ENCODE data around the gene TRIM71. TPM values are rescaled to one million over a fixed set of nuclear protein-coding genes. Genes with fewer than 3 reads are reported as not detected.

The TRIM71 gene
- total RNA-seq, 2 experiments from 2014 or later = 0.18 to 0.22 TPM

DNA sequence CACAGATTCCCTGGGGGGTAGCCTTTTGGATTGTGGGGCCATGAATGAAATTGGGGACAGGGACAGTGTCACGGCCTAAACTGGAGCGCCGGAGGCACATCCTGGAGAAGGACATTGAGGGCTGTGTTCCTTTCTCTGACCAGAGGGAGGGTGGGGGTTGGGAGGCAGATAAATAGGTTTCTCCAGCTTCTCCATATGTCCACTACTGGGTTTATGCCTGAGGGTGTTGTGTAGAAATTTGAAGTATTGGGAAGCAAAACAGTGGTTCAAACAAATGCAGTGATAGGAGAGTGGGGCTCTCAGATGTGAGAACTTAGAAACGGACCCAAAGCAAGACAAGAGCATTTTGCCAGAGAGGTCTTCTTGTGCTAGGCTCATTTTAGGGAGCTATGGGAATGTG is 34.3 kb downstream of the TRIM71 start:
- intact Hi-C loops (cut with micrococcal nuclease) = no loop called here
- Mint-ChIP-seq H3K27ac (no peak overlapping the region), H3K4me3 (no peak overlapping the region), H3K9me3 (no peaks in the 10 kb centered on the region), H3K27me3 (no peaks in the 10 kb centered on the region), H3K36me3 (ENCODE audit: low read depth) (no peaks in the 10 kb centered on the region), H3K4me1 (ENCODE audit: low read depth) (no peaks in the 10 kb centered on the region)
- ChIA-PET CTCF (interaction anchor here (1.5 kb wide), 1 partner anchor 51 kb away, joined by 3 read pairs; no protein-coding TSS in a partner anchor), POLR2A (no interaction called here)
- ATAC-seq (no peak), DNase-seq (no peak)
- TF ChIP-seq, protein P1, sequence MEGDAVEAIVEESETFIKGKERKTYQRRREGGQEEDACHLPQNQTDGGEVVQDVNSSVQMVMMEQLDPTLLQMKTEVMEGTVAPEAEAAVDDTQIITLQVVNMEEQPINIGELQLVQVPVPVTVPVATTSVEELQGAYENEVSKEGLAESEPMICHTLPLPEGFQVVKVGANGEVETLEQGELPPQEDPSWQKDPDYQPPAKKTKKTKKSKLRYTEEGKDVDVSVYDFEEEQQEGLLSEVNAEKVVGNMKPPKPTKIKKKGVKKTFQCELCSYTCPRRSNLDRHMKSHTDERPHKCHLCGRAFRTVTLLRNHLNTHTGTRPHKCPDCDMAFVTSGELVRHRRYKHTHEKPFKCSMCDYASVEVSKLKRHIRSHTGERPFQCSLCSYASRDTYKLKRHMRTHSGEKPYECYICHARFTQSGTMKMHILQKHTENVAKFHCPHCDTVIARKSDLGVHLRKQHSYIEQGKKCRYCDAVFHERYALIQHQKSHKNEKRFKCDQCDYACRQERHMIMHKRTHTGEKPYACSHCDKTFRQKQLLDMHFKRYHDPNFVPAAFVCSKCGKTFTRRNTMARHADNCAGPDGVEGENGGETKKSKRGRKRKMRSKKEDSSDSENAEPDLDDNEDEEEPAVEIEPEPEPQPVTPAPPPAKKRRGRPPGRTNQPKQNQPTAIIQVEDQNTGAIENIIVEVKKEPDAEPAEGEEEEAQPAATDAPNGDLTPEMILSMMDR (IDR thresholded peaks at IDR 0.05) = no peak

GRCh38 chr3:32855350-32855953 is 37.7 kb downstream of the TRIM71 start:
- no peak overlapping the region for H3K4me3 Mint-ChIP-seq
- no peak overlapping the region for H3K27ac Mint-ChIP-seq
- DNase-seq = no peak
- ChIA-PET CTCF (no interaction called here), POLR2A (no interaction called here)
- intact Hi-C loops (cut with micrococcal nuclease) = no loop called here
- no peaks in the 10 kb centered on the region for H3K4me1 Mint-ChIP-seq (ENCODE audit: low read depth)
- ATAC-seq = no peak
- H3K27me3 Mint-ChIP-seq = no peaks in the 10 kb centered on the region
- H3K9me3 Mint-ChIP-seq = no peaks in the 10 kb centered on the region
- TF ChIP-seq, protein P1 (IDR thresholded peaks at IDR 0.05) = no peak
- H3K36me3 Mint-ChIP-seq (ENCODE audit: low read depth) = no peaks in the 10 kb centered on the region

DNA sequence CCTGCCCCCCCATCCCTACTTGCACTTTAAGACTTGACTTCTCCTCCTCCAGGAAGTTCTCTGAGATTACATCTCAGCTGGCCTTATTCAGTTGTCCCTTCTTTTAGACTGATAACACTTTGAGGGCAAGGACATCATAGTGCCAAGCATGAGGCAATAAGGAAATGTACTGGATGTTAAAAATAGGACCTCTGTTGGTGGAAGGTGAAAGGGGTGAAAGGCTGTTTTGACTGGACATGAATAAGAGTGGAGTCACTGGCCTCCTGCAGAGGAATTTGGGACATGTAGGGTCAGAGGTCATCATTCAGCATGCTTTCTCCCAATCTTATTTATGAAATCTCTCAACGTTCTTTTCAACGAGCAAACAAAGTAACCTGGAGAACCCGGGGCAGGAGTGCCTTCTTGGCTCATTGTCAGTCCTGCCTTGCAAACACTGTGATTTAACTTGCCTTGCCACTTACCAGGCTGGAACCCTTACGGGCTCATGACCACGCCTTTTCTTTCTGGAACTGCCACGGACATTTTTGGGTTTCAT is 38.6 kb downstream of the TRIM71 start:
- Mint-ChIP-seq H3K27me3 (no peaks in the 10 kb centered on the region), H3K4me3 (no peak overlapping the region), H3K9me3 (no peaks in the 10 kb centered on the region), H3K4me1 (ENCODE audit: low read depth) (no peaks in the 10 kb centered on the region), H3K36me3 (ENCODE audit: low read depth) (no peaks in the 10 kb centered on the region), H3K27ac (no peak overlapping the region)
- ChIA-PET POLR2A (no interaction called here), CTCF (no interaction called here)
- TF ChIP-seq, protein P1 (IDR thresholded peaks at IDR 0.05) = no peak
- intact Hi-C loops (cut with micrococcal nuclease) = no loop called here
- ATAC-seq (no peak), DNase-seq (no peak)

DNA sequence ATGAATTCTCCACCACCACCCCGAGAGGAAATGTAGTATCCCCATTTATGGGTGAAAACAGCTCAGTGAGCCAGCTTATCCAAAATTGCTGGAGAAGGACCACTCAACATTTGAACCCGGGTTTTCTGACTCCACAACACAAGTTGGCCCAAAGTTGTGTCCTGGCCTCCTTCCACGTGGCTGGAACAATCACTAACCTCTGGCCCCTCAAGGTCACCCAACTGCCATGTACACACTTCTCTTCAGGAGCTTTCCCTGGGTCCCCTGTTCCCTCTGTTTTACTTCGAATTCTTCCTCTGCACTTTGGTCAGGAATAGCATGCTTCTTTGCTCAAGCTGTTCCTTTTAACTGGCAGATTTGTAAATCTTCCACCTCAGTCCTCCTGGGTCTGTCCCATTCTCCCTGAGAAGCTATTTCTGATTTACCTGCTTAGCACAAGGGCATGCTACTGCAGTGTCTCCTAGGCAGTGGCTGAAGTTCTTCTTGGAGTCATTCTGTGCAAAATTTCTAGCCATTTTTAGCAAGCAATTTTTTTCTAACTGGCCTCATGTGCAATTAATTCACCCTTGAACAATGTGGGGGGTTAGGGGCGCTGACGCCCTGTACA is 39.2 kb downstream of the TRIM71 start:
- TF ChIP-seq, protein P1 (IDR thresholded peaks at IDR 0.05) = no peak
- intact Hi-C loops (cut with micrococcal nuclease) = no loop called here
- ATAC-seq (no peak), DNase-seq (no peak)
- H3K27ac Mint-ChIP-seq = no peak overlapping the region
- no peaks in the 10 kb centered on the region for H3K36me3 Mint-ChIP-seq (ENCODE audit: low read depth)
- CTCF ChIA-PET = no interaction called here
- no peaks in the 10 kb centered on the region for H3K27me3 Mint-ChIP-seq
- no peak overlapping the region for H3K4me3 Mint-ChIP-seq
- POLR2A ChIA-PET = no interaction called here
- no peaks in the 10 kb centered on the region for H3K4me1 Mint-ChIP-seq (ENCODE audit: low read depth)
- H3K9me3 Mint-ChIP-seq = no peaks in the 10 kb centered on the region

GRCh38 chr3:32857921-32858320 is 40.1 kb downstream of the TRIM71 start:
- no peak for DNase-seq
- CTCF ChIA-PET = no interaction called here
- no peaks in the 10 kb centered on the region for H3K27me3 Mint-ChIP-seq
- no peak overlapping the region for H3K4me3 Mint-ChIP-seq
- intact Hi-C loops (cut with micrococcal nuclease) = no loop called here
- ATAC-seq = no peak
- POLR2A ChIA-PET = no interaction called here
- H3K4me1 Mint-ChIP-seq (ENCODE audit: low read depth) = no peaks in the 10 kb centered on the region
- no peak overlapping the region for H3K27ac Mint-ChIP-seq
- H3K9me3 Mint-ChIP-seq = no peaks in the 10 kb centered on the region
- TF ChIP-seq, protein P1 (IDR thresholded peaks at IDR 0.05) = no peak
- H3K36me3 Mint-ChIP-seq (ENCODE audit: low read depth) = no peaks in the 10 kb centered on the region

Data from activated CD8-positive, alpha-beta T cell treated with anti-CD3 and anti-CD28 coated beads for 36 hours (primary cell).